Activated CD8-positive, alpha-beta memory T cell treated with anti-CD3 and anti-CD28 coated beads for 36 hours (primary cell): Measurements from ENCODE around the gene ATP5F1B. TPM values are rescaled to one million over a fixed set of nuclear protein-coding genes. Genes with fewer than 3 reads are reported as not detected.

Source experiments
- CTCF ChIA-PET: fragments of 350-600 bp; sonication (Branson Sonifier 250); formaldehyde crosslinking; loops from one replicate; lab custom pipeline; 2021; ENCODE audit warnings: antibody characterized with exemption; lab: Charles Lee
- POLR2A ChIA-PET: fragments of 350-600 bp; sonication (Branson Sonifier 250); formaldehyde crosslinking; loops from one replicate; lab custom pipeline; 2021; ENCODE audit warnings: antibody characterized with exemption; lab: Charles Lee
- total RNA-seq, 2 experiments: library from RNA; stranded (reverse); gene quantifications; one replicate each; pipeline ENCODE4 v1.2.3, GENCODE V29; 2021

Gene ATP5F1B
- total RNA-seq, 2 experiments from 2014 or later = 953 to 972 TPM

GRCh38 chr12:56633468-56634241 is 12.1 kb downstream of the ATP5F1B start:
- POLR2A ChIA-PET = no interaction called here
- CTCF ChIA-PET = interaction anchor here (0.5 to 3.7 kb wide), 2 partner anchors 53 to 387 kb away, joined by 3 to 19 read pairs; partner anchors contain the start of gene PTGES3

GRCh38 chr12:56632701-56633467 is 12.9 kb downstream of the ATP5F1B start:
- ChIA-PET POLR2A (no interaction called here), CTCF (interaction anchor here (1.4 kb wide), 1 partner anchor 19 kb away, joined by 3 read pairs; no protein-coding TSS in a partner anchor)

GRCh38 chr12:56631790-56632700 is 13.7 kb downstream of the ATP5F1B start:
- ChIA-PET POLR2A (no interaction called here), CTCF (interaction anchor here (0.6 to 1.4 kb wide), 2 partner anchors 18 to 710 kb away, joined by 3 read pairs; no protein-coding TSS in a partner anchor)

GRCh38 chr12:56630180-56630632 is 15.6 kb downstream of the ATP5F1B start, which contains the start of gene BAZ2A:
TSS of gene BAZ2A (minus strand) at chr12:56630326. CDS start at chr12:56617530, 12,796 bp downstream.
- CTCF ChIA-PET = interaction anchor here (0.6 to 1.3 kb wide), 3 partner anchors 55 to 310 kb away, joined by 3 read pairs; partner anchors contain the start of gene RBMS2

GRCh38 chr12:56629459-56630179 is 16.2 kb downstream of the ATP5F1B start:
- CTCF ChIA-PET = interaction anchor here (0.6 to 1.8 kb wide), 4 partner anchors 54 to 108 kb away, joined by 3 to 4 read pairs (median 4); partner anchors contain the start of gene RBMS2
- POLR2A ChIA-PET = interaction anchor here (0.6 to 2.2 kb wide), 8 partner anchors 10 to 482 kb away, joined by 3 to 15 read pairs (median 4); partner anchors contain the start of genes ATP5F1B, NACA, PTGES3 and STAT6

More at GRCh38 chr12:56630180-56630632, 15.6 kb downstream of the ATP5F1B start, which contains the start of gene BAZ2A:
- POLR2A ChIA-PET = interaction anchor here (1.3 to 2.2 kb wide), 2 partner anchors 15 to 58 kb away, joined by 9 to 15 read pairs; partner anchors contain the start of genes ATP5F1B and PTGES3

- POLR2A ChIA-PET = interaction anchor here (0.6 to 2.2 kb wide), 13 partner anchors 9 to 482 kb away, joined by 3 to 15 read pairs (median 4); partner anchors contain the start of genes ATP5F1B, NACA, PTGES3 and STAT6
These were observed 16.9 kb downstream of the ATP5F1B start for GRCh38 chr12:56628671-56629458.

GRCh38 chr12:56626701-56627100 is 19.1 kb downstream of the ATP5F1B start:
- CTCF ChIA-PET = no interaction called here
- POLR2A ChIA-PET = no interaction called here

More at GRCh38 chr12:56628671-56629458, 16.9 kb downstream of the ATP5F1B start:
- CTCF ChIA-PET = interaction anchor here (0.6 to 1.8 kb wide), 3 partner anchors 55 to 107 kb away, joined by 3 to 4 read pairs (median 4); partner anchors contain the start of gene RBMS2

GRCh38 chr12:56622535-56622934 is 23.2 kb downstream of the ATP5F1B start:
- ChIA-PET CTCF (interaction anchor here (0.6 kb wide), 1 partner anchor 22 kb away, joined by 3 read pairs; no protein-coding TSS in a partner anchor), POLR2A (interaction anchor here (1.2 kb wide), 1 partner anchor 17 kb away, joined by 3 read pairs; no protein-coding TSS in a partner anchor)

- POLR2A ChIA-PET = no interaction called here
- CTCF ChIA-PET = no interaction called here
These were observed 28.9 kb downstream of the ATP5F1B start for GRCh38 chr12:56616925-56617324.

GRCh38 chr12:56616244-56616643 is 29.5 kb downstream of the ATP5F1B start:
- POLR2A ChIA-PET = no interaction called here
- CTCF ChIA-PET = interaction anchor here (2.0 kb wide), 1 partner anchor 20 kb away, joined by 5 read pairs; no protein-coding TSS in a partner anchor

- POLR2A ChIA-PET = interaction anchor here (0.7 kb wide), 1 partner anchor 15 kb away, joined by 3 read pairs; no protein-coding TSS in a partner anchor
- CTCF ChIA-PET = interaction anchor here (1.1 to 2.0 kb wide), 2 partner anchors 18 to 21 kb away, joined by 3 to 5 read pairs; no protein-coding TSS in a partner anchor
These were observed 31.2 kb downstream of the ATP5F1B start for GRCh38 chr12:56614627-56615026.

- ChIA-PET CTCF (no interaction called here), POLR2A (interaction anchor here (0.5 kb wide), 1 partner anchor 114 kb away, joined by 4 read pairs; no protein-coding TSS in a partner anchor)
These were observed 41.4 kb downstream of the ATP5F1B start for GRCh38 chr12:56604355-56604754.

GRCh38 chr12:56602239-56602638 is 43.5 kb downstream of the ATP5F1B start:
- POLR2A ChIA-PET = no interaction called here
- CTCF ChIA-PET = interaction anchor here (0.8 to 1.2 kb wide), 2 partner anchors 77 to 88 kb away, joined by 3 read pairs; no protein-coding TSS in a partner anchor

GRCh38 chr12:56601503-56601902 is 44.3 kb downstream of the ATP5F1B start:
- POLR2A ChIA-PET = no interaction called here
- CTCF ChIA-PET = interaction anchor here (0.8 to 1.2 kb wide), 3 partner anchors 21 to 88 kb away, joined by 3 read pairs; no protein-coding TSS in a partner anchor

- ChIA-PET POLR2A (no interaction called here), CTCF (interaction anchor here (0.7 to 0.9 kb wide), 2 partner anchors 22 to 171 kb away, joined by 3 read pairs; no protein-coding TSS in a partner anchor)
These were observed 45.0 kb downstream of the ATP5F1B start for GRCh38 chr12:56600753-56601152.

- POLR2A ChIA-PET = interaction anchor here (0.5 kb wide), 1 partner anchor 42 kb away, joined by 3 read pairs; no protein-coding TSS in a partner anchor
- CTCF ChIA-PET = no interaction called here
These were observed 46.0 kb downstream of the ATP5F1B start for GRCh38 chr12:56599797-56600196.
